ENCODE results near the gene DPH7. TPM values are rescaled to one million over a fixed set of nuclear protein-coding genes. Genes with fewer than 3 reads are reported as not detected.
A peak's percentile ranks its signal among the peaks of the same experiment; 100 is the strongest.

DPH7 gene
- total RNA-seq, 3 donors from 2014 or later (not counting 1 experiment from before 2014, with no cell fraction given): 39.5 to 51.0 (median 48.5) TPM

DNA sequence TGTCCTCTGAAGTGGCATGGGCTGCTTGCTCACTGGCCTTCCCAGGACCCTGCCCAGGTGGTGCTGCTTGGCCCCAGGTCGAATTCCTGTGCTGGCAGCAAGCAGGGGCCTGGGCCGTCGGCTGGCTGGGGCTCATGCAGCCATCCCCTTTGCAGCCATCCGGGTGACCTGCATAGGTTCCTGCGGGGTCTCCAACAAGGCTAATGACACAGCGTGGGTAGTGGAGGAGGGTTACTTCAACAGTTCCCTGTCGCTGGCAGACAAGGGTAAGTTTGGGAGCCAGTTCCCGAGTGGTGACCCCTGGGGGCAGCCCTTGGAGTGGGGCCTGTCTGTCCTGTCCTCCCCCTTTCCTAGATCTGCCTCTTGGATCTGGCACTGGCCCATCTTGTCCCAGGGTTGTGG, 34.0 kb upstream of the DPH7 start:
- Mint-ChIP-seq H3K9me3 (no peaks in the 10 kb centered on the region), H3K27me3 (ENCODE audit: low read depth in 2 of 2) (no peaks in the 10 kb centered on the region), H3K36me3 (no peaks in the 10 kb centered on the region), H3K4me3 (no peak overlapping the region), H3K27ac (no peak overlapping the region), H3K4me1 (peaks cover 7 to 20% of the 10 kb centered on the region in 2 donors)
- DNase-seq (no peak), ATAC-seq (no peak)
- 84% methylated on average over 8 of the region's 8 CpGs for WGBS (ENCODE audit: insufficient coverage)
- Histone ChIP-seq H3K27ac (ENCODE audit: low read length) (no peak overlapping the region), H3K27me3 (ENCODE audit: control insufficient read depth, insufficient read depth, low read length) (no peaks in the 10 kb centered on the region), H3K4me1 (ENCODE audit: control insufficient read depth, insufficient read depth, low read length) (peaks cover 32% of the 10 kb centered on the region), H3K36me3 (ENCODE audit: control insufficient read depth, insufficient read depth, low read length) (peaks cover 21% of the 10 kb centered on the region), H3K4me3 (ENCODE audit: low read length) (no peak overlapping the region), H3K9me3 (ENCODE audit: control insufficient read depth, insufficient read depth, low read length) (no peaks in the 10 kb centered on the region)
- TF ChIP-seq, protein P1, sequence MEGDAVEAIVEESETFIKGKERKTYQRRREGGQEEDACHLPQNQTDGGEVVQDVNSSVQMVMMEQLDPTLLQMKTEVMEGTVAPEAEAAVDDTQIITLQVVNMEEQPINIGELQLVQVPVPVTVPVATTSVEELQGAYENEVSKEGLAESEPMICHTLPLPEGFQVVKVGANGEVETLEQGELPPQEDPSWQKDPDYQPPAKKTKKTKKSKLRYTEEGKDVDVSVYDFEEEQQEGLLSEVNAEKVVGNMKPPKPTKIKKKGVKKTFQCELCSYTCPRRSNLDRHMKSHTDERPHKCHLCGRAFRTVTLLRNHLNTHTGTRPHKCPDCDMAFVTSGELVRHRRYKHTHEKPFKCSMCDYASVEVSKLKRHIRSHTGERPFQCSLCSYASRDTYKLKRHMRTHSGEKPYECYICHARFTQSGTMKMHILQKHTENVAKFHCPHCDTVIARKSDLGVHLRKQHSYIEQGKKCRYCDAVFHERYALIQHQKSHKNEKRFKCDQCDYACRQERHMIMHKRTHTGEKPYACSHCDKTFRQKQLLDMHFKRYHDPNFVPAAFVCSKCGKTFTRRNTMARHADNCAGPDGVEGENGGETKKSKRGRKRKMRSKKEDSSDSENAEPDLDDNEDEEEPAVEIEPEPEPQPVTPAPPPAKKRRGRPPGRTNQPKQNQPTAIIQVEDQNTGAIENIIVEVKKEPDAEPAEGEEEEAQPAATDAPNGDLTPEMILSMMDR (IDR thresholded peaks at IDR 0.05): no peak
- intact Hi-C loops (cut with micrococcal nuclease): no loop called here

DNA sequence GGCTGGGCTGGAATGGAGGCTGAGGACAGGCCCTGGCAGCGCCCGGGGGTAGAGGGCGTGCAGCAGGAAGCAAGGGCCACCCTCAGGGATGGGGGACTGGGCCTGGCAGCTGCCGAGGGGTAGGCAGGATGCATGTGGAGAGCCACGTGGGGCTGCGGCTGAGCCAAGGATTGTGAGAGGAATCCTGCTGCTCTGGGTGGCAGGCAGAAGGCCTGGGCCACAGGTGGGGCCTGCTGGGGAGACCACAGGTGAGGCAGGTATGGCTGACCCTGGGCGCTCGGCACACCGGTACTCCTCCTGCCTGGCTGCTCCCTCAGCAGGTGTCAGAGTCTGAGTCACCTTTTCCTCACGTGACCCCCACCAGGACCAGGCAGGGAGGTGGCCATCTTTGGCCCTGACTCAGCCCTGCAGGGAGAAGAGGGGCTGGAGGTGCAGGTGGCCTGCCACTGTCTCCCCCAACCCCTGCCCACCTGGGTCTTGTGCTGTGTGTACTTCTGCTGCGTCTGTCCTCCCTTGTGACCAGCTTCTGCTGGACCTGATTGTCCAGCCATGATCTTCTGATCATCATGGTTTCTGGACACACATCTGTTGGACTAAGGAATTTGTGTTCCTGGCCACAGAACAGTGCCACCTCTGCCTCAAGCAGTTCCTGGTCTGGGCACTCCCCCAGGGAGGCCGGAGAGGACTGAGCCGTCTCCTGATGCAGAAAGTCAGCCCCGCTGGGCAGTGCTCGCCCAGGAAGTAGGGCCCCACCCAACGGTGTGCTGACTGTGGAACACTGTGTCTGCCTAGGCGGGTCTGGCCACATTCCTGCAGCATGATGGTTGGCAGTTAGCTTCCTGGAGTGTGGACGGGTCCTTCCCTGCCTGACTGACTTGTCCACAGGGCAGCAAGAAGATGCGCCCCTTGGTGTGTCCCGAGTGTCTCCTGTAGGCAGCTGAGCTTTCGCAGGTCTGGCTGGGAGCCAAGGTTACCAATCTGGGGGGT, 33.2 kb upstream of the DPH7 start:
- Mint-ChIP-seq H3K36me3 (no peaks in the 10 kb centered on the region), H3K27me3 (ENCODE audit: low read depth in 2 of 2) (no peaks in the 10 kb centered on the region), H3K27ac (peak overlapping the region in 1 of 2 donors; percentile 53), H3K4me1 (peaks cover 0 to 22% of the 10 kb centered on the region in 2 donors), H3K4me3 (no peak overlapping the region), H3K9me3 (no peaks in the 10 kb centered on the region)
- no peak overlapping the region for H3K27ac ChIP-seq (ENCODE audit: low read length)
- DNase-seq (no peak), ATAC-seq (peak in 2 of 3 donors; percentile 21 to 46)
- intact Hi-C loops (cut with micrococcal nuclease): no loop called here
- peaks cover 36% of the 10 kb centered on the region for H3K4me1 ChIP-seq (ENCODE audit: control insufficient read depth, insufficient read depth, low read length)
- TF ChIP-seq, protein P1 (IDR thresholded peaks at IDR 0.05): no peak
- no peaks in the 10 kb centered on the region for H3K27me3 ChIP-seq (ENCODE audit: control insufficient read depth, insufficient read depth, low read length)
- H3K36me3 ChIP-seq (ENCODE audit: control insufficient read depth, insufficient read depth, low read length): peaks cover 21% of the 10 kb centered on the region
- WGBS (ENCODE audit: insufficient coverage): 56% methylated on average over 21 of the region's 21 CpGs
- H3K9me3 ChIP-seq (ENCODE audit: control insufficient read depth, insufficient read depth, low read length): no peaks in the 10 kb centered on the region
- H3K4me3 ChIP-seq (ENCODE audit: low read length): no peak overlapping the region

- Histone ChIP-seq H3K36me3 (ENCODE audit: control insufficient read depth, insufficient read depth, low read length) (peaks cover 21% of the 10 kb centered on the region), H3K4me3 (ENCODE audit: low read length) (no peak overlapping the region), H3K27ac (ENCODE audit: low read length) (no peak overlapping the region), H3K4me1 (ENCODE audit: control insufficient read depth, insufficient read depth, low read length) (peaks cover 44% of the 10 kb centered on the region), H3K9me3 (ENCODE audit: control insufficient read depth, insufficient read depth, low read length) (no peaks in the 10 kb centered on the region), H3K27me3 (ENCODE audit: control insufficient read depth, insufficient read depth, low read length) (no peaks in the 10 kb centered on the region)
- 95% methylated on average over 6 of the region's 6 CpGs for WGBS (ENCODE audit: insufficient coverage)
- Mint-ChIP-seq H3K9me3 (no peaks in the 10 kb centered on the region), H3K4me1 (peaks cover 0 to 28% of the 10 kb centered on the region in 2 donors), H3K27ac (peak overlapping the region in 1 of 2 donors; percentile 53), H3K36me3 (no peaks in the 10 kb centered on the region), H3K4me3 (no peak overlapping the region), H3K27me3 (ENCODE audit: low read depth in 2 of 2) (no peaks in the 10 kb centered on the region)
- ATAC-seq: no peak
- TF ChIP-seq, protein P1 (IDR thresholded peaks at IDR 0.05): no peak
- DNase-seq: no peak
- intact Hi-C loops (cut with micrococcal nuclease): no loop called here
Measured at GRCh38 chr9:137610944-137611343, 32.2 kb upstream of the DPH7 start.
